Activated B cell treated with CpG ODN at 0.5 μM for 24 hours (primary cell): ENCODE data around the gene PIGC. TPM values are rescaled to one million over a fixed set of nuclear protein-coding genes. Genes with fewer than 3 reads are reported as not detected.

ENCODE experiments used
- ATAC-seq: fragments of 200-7000 bp; cut with Tn5 transposase; one replicate; pipeline ENCODE4 v1.10.0; 2021; ENCODE audit warnings: low read depth, mild to moderate bottlenecking, moderate library complexity
- CTCF ChIA-PET: fragments of 350-600 bp; sonication (Branson Sonifier 250); formaldehyde crosslinking; loops from one replicate; lab custom pipeline; 2021; ENCODE audit warnings: antibody characterized with exemption; lab: Charles Lee
- POLR2A ChIA-PET: fragments of 350-600 bp; sonication (Branson Sonifier 250); formaldehyde crosslinking; loops from one replicate; lab custom pipeline; 2021; ENCODE audit warnings: antibody characterized with exemption; lab: Charles Lee
- DNase-seq: peaks from one replicate; pipeline ENCODE4 v3.0.0; 2022
- H3K27ac Mint-ChIP-seq: one replicate; pipeline ENCODE4 v1.8.0; 2020; ENCODE audit warnings: mixed read lengths
- H3K27me3 Mint-ChIP-seq: one replicate; pipeline ENCODE4 v1.8.0; 2021; ENCODE audit warnings: mixed read lengths
- H3K36me3 Mint-ChIP-seq: one replicate; pipeline ENCODE4 v1.8.0; 2021; ENCODE audit warnings: low read depth, mixed read lengths
- H3K4me1 Mint-ChIP-seq: one replicate; pipeline ENCODE4 v1.8.0; 2021; ENCODE audit warnings: mixed read lengths
- H3K4me3 Mint-ChIP-seq: one replicate; pipeline ENCODE4 v1.8.0; 2020; ENCODE audit warnings: mild to moderate bottlenecking, mixed read lengths
- H3K9me3 Mint-ChIP-seq: one replicate; pipeline ENCODE4 v1.8.0; 2020; ENCODE audit warnings: mixed read lengths
- intact Hi-C: fragments of 100-400 bp; cut with micrococcal nuclease; formaldehyde crosslinking; loops from one replicate; pipeline ENCODE4 v1.15.1; 2024
- total RNA-seq: library from RNA; stranded (reverse); gene quantifications from 2 replicates; pipeline ENCODE4 v1.2.3, GENCODE V29; 2022
- TF ChIP-seq, protein P1 (sequence below): fragments of 200-600 bp; IDR thresholded peaks from one replicate; pipeline ENCODE4 v1.8.0; 2022; ENCODE audit warnings: antibody characterized with exemption, mild to moderate bottlenecking

The PIGC gene
- total RNA-seq, 1 donor from 2014 or later, result 24.2 TPM

DNA sequence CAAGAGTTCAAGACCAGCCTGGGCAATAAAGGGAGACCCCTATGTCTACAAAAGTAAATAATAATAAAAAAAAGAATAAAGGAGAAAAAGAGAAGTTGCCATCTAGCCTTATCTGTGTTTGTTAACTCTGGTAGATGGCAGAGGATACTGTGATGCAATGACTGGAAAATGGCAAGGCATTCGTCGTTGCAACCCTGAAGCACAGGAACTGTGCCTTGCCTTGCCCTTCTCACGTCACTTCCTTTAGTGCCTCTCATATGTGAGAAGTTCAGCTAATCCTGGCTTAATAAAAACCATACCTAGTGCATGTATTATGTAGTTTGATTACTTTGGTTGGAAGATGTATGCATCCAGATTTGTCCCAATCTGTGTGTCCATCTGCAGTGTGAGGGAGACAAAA is 25.8 kb upstream of the PIGC start:
- TF ChIP-seq, protein P1, sequence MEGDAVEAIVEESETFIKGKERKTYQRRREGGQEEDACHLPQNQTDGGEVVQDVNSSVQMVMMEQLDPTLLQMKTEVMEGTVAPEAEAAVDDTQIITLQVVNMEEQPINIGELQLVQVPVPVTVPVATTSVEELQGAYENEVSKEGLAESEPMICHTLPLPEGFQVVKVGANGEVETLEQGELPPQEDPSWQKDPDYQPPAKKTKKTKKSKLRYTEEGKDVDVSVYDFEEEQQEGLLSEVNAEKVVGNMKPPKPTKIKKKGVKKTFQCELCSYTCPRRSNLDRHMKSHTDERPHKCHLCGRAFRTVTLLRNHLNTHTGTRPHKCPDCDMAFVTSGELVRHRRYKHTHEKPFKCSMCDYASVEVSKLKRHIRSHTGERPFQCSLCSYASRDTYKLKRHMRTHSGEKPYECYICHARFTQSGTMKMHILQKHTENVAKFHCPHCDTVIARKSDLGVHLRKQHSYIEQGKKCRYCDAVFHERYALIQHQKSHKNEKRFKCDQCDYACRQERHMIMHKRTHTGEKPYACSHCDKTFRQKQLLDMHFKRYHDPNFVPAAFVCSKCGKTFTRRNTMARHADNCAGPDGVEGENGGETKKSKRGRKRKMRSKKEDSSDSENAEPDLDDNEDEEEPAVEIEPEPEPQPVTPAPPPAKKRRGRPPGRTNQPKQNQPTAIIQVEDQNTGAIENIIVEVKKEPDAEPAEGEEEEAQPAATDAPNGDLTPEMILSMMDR, result no peak
- POLR2A ChIA-PET, result no interaction called here
- Mint-ChIP-seq H3K4me1 (no peaks in the 10 kb centered on the region), H3K9me3 (no peaks in the 10 kb centered on the region), H3K27me3 (peaks cover 17% of the 10 kb centered on the region), H3K36me3 (no peaks in the 10 kb centered on the region), H3K4me3 (no peak overlapping the region), H3K27ac (no peak overlapping the region)
- intact Hi-C loops, result no loop called here
- DNase-seq (no peak), ATAC-seq (no peak)
- CTCF ChIA-PET, result no interaction called here

DNA sequence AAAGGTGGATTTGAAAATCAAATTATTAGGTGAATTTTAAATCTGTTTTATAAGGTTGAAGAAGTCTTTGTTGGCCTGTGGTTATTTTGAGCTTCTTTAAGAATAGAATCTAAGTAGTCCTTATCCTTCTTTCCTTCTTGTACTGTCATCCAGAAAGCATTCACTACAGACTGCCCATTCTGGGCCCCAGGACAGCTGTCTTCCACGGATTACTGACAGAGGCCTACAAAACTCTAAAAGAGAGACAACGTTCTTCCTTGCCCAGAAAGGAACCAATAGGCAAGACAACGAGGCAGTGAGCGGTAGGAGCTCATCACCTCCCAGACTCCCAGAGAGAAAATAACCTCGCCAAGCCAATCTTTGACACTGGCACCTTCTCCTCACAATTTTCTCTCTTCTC is 24.4 kb upstream of the PIGC start:
- POLR2A ChIA-PET, result no interaction called here
- Mint-ChIP-seq H3K4me1 (no peaks in the 10 kb centered on the region), H3K36me3 (no peaks in the 10 kb centered on the region), H3K27ac (no peak overlapping the region), H3K4me3 (no peak overlapping the region), H3K27me3 (peaks cover 17% of the 10 kb centered on the region), H3K9me3 (no peaks in the 10 kb centered on the region)
- CTCF ChIA-PET, result interaction anchor here (0.7 kb wide), 1 partner anchor 16 kb away, joined by 3 read pairs; no protein-coding TSS in a partner anchor
- DNase-seq, result no peak
- TF ChIP-seq, protein P1, result no peak
- no peak for ATAC-seq
- intact Hi-C loops, result no loop called here

DNA sequence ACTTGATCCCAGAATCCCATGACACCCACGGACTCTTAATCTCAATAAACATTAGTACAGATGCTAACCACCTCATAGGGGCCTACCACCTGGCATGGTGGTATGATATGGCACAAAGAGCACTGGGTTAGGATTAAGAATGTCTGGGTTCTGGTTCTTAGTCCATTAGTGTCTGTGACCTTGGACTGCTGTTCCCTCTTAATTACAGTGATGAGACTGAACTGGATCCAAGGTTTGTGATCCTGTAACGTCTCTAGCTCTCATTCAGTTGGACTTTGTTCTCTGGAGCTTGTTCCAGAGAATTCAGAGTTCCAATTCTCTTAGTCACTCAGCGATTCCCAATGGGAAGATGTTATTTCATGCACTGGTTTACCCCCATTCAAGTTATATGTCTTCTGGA is 23.6 kb upstream of the PIGC start:
- H3K4me1 Mint-ChIP-seq, result no peaks in the 10 kb centered on the region
- ChIA-PET POLR2A (no interaction called here), CTCF (no interaction called here)
- no peaks in the 10 kb centered on the region for H3K36me3 Mint-ChIP-seq
- no peaks in the 10 kb centered on the region for H3K9me3 Mint-ChIP-seq
- H3K27me3 Mint-ChIP-seq, result peaks cover 16% of the 10 kb centered on the region
- H3K27ac Mint-ChIP-seq, result no peak overlapping the region
- no peak for DNase-seq
- TF ChIP-seq, protein P1, result no peak
- intact Hi-C loops, result no loop called here
- no peak for ATAC-seq
- no peak overlapping the region for H3K4me3 Mint-ChIP-seq

DNA sequence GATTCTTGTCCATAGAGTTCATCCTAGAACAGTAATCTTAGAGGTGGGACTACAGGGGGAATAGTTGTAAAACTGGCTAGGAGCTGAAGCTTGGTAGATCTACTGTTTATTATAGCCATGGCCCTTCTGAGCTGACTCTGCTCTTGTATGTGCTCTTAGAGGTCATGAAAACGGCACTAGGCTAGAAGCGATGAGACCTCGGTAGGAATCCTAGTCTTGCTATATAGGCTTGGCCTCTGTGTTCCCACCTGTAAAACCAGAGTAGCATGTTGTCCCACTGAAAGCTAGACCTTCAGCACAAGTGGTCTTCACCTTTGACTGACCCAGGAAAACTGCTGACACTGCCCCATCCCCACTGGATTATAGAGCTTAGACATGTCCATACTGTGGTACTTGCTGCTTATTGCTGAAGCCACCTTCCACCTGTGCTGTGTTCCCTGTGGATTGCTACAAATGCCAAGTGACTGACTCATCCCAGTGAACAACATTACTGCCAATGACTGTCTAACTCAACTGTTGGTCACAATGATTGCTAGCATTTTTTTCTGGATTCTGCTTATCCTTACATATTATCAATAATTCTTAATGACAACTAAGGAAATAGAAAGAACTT is 23.0 kb upstream of the PIGC start:
- H3K4me3 Mint-ChIP-seq, result no peak overlapping the region
- no peaks in the 10 kb centered on the region for H3K36me3 Mint-ChIP-seq
- H3K27me3 Mint-ChIP-seq, result peaks cover 14% of the 10 kb centered on the region
- TF ChIP-seq, protein P1, result no peak
- POLR2A ChIA-PET, result no interaction called here
- ATAC-seq, result no peak
- no peak for DNase-seq
- H3K9me3 Mint-ChIP-seq, result no peaks in the 10 kb centered on the region
- CTCF ChIA-PET, result no interaction called here
- H3K27ac Mint-ChIP-seq, result no peak overlapping the region
- intact Hi-C loops, result no loop called here
- H3K4me1 Mint-ChIP-seq, result no peaks in the 10 kb centered on the region

DNA sequence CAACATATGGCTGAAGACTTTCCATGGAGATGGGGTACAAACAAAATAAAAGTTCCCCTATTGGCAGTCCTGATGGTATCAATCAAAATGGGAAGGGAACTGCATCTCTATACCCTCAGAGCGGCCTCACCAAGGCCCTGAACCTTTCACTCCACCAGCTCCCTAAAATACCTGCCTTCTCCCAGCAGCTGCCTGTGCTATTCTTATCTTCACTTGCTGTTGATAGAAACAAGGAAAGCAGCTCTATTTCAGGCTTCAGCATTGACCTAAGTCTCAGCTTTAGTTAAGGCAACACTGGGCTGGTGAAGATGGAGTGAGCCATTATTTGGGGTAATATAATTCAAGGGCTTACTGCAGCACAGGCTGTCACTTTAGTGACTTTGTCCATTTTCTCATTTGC is 21.7 kb upstream of the PIGC start:
- H3K4me1 Mint-ChIP-seq, result no peaks in the 10 kb centered on the region
- TF ChIP-seq, protein P1, result no peak
- no peaks in the 10 kb centered on the region for H3K36me3 Mint-ChIP-seq
- ChIA-PET POLR2A (no interaction called here), CTCF (no interaction called here)
- intact Hi-C loops, result no loop called here
- peaks cover 10% of the 10 kb centered on the region for H3K27me3 Mint-ChIP-seq
- DNase-seq (no peak), ATAC-seq (no peak)
- no peak overlapping the region for H3K27ac Mint-ChIP-seq
- H3K4me3 Mint-ChIP-seq, result no peak overlapping the region
- H3K9me3 Mint-ChIP-seq, result no peaks in the 10 kb centered on the region
